ENCODE measurements around the gene SON. TPM values are rescaled to one million over a fixed set of nuclear protein-coding genes. Genes with fewer than 3 reads are reported as not detected.
"Not testable (repeated sequence)": the region's sequence is repeated elsewhere in the genome, so short reads cannot be mapped to it uniquely, and the experiment has no call there.

SON gene
- total RNA-seq, 1 donor from 2014 or later = 139 TPM

DNA sequence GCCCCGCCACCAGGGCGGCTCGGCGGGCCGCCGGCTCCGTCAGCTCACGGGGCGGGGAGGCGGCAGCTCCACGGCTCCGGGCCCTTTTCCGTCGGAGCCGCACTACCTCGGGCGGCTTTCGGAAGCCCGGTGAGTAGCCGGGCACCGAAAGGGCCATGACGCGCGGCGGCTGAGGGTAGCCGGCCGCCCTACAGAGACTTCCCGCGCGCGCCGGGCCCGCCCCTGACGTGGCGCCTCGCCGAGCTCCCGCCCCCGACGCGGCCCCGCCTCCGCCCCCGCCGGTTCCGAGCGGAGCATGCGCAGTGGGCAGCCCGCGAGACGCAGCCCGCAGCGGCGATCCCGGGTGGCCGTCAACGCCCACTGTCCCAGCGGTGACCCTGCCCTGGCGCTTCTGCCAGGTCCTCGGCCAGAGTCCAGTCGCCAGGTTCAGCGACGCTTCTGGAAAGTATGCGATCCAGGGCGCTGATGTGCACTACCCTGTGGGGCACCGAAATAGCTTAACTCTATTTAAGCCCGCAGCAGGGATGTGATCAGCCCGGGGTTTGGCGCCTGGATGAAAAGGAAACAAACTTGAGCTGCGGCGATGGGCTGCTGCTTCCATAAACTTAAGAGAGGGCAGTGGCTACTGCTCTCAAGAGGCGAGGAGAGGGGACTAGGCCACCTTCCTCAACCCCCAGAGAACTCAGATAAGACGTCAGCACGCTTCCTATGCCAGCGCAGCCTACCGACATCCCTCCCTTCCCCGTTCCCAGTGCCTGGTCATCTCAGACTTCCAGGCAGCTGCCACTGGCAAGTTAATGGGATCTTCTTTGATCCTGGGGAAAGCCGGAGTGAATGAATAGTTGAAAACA lies 45.9 kb downstream of the SON start, which contains the start of gene DONSON:
Gene DONSON, minus strand, starts transcription at position 200 of the 851 bp plus-strand sequence. Its CDS starts 43 bp downstream, at position 157.
- Histone ChIP-seq H3K4me3 (ENCODE audit: low read depth, low read length) (peak within 1 kb of the TSS; percentile 91), H3K36me3 (ENCODE audit: control insufficient read depth, insufficient read depth, low read length) (no peaks in the 10 kb centered on the region), H3K27me3 (ENCODE audit: control insufficient read depth, insufficient read depth, low read length) (no peaks in the 10 kb centered on the region)
- no peak for DNase-seq (ENCODE audit: low read depth)
- TF ChIP-seq, protein P1, sequence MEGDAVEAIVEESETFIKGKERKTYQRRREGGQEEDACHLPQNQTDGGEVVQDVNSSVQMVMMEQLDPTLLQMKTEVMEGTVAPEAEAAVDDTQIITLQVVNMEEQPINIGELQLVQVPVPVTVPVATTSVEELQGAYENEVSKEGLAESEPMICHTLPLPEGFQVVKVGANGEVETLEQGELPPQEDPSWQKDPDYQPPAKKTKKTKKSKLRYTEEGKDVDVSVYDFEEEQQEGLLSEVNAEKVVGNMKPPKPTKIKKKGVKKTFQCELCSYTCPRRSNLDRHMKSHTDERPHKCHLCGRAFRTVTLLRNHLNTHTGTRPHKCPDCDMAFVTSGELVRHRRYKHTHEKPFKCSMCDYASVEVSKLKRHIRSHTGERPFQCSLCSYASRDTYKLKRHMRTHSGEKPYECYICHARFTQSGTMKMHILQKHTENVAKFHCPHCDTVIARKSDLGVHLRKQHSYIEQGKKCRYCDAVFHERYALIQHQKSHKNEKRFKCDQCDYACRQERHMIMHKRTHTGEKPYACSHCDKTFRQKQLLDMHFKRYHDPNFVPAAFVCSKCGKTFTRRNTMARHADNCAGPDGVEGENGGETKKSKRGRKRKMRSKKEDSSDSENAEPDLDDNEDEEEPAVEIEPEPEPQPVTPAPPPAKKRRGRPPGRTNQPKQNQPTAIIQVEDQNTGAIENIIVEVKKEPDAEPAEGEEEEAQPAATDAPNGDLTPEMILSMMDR (IDR thresholded peaks at IDR 0.05; ENCODE audit: insufficient read depth, low read length, poor library complexity, severe bottlenecking) = no peak

DNA sequence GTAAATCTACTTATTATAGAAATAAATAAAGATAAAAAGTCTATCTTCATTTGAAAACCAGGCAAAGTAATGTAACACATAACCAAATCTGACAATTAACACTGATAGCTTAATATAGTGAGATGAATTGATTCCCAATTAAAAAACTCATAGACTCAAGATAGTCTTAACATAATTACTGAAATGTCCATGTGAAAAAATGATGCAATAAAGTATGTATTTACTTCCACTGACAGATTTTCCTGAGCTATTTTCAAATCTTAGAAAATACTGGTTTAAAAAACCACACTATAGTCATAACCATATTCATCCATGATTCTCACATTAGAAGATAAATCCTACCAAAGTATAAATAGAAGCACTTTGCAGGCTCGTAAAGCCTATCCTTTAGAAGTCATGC lies 55.2 kb downstream of the SON start:
- H3K36me3 ChIP-seq (ENCODE audit: control insufficient read depth, insufficient read depth, low read length) = no peaks in the 10 kb centered on the region

DNA sequence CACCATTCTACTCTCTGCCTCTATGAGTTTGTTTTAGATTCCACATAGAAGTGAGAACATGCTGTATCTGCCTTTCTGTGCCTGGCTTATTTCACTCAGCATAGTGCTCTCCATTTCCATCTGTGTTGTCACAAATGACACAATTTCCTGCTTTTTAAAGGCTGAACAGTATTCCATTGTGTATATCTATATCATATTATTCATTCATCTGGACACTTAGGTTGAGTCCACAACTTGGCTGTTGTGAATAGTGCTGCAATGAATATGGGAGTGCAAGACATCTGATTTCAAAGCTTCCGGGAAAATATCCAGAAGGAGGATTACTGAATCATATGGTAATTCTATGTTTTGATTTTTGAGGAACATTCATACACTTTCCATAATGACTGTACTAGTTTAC lies 65.7 kb downstream of the SON start:
- TF ChIP-seq, protein P1 (IDR thresholded peaks at IDR 0.05; ENCODE audit: insufficient read depth, low read length, poor library complexity, severe bottlenecking) = no peak
- Histone ChIP-seq H3K4me3 (ENCODE audit: low read depth, low read length) (no peak overlapping the region), H3K36me3 (ENCODE audit: control insufficient read depth, insufficient read depth, low read length) (peaks cover 2% of the 10 kb centered on the region), H3K27me3 (ENCODE audit: control insufficient read depth, insufficient read depth, low read length) (no peaks in the 10 kb centered on the region)
- no peak for DNase-seq (ENCODE audit: low read depth)

More for the DNA sequence above, 55.2 kb downstream of the SON start:
- H3K4me3 ChIP-seq (ENCODE audit: low read depth, low read length) = no peak overlapping the region
- DNase-seq (ENCODE audit: low read depth) = no peak
- TF ChIP-seq, protein P1 (IDR thresholded peaks at IDR 0.05; ENCODE audit: insufficient read depth, low read length, poor library complexity, severe bottlenecking) = no peak
- H3K27me3 ChIP-seq (ENCODE audit: control insufficient read depth, insufficient read depth, low read length) = no peaks in the 10 kb centered on the region

DNA sequence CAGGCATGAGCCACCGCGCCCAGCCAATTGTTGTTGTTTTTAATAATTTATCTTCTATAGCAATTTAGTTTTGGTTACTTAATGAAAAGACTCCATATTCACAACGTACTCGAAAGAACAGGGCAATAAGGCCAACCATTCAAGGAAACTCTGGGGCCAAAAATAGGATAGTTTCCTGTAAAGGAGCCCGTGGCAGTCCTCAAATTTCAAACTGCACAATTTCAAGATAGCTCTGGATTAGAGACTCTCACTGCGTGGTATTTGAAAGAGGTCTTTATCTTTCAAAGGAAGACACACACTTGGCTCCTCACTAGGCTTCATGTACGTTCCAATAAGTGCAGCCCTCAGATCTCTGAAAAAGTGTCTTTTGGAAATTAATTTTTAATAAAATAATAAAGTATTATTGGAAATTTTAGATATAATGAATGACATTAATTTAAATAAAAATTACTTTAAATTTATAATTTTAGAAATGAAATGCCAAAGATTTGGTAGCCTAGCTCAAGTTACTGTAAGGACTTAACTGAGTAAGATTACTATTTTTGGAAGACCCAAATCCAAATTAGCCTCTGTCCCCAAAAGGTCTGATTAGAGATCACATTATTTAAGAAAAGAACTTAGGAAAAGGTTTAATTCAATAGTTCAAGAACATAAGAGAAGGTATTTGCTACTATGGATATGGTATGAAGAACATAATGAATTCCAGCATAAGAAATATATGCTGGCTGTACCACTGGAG lies 68.3 kb downstream of the SON start:
- TF ChIP-seq, protein P1 (IDR thresholded peaks at IDR 0.05; ENCODE audit: insufficient read depth, low read length, poor library complexity, severe bottlenecking) = no peak
- Histone ChIP-seq H3K4me3 (ENCODE audit: low read depth, low read length) (no peak overlapping the region), H3K36me3 (ENCODE audit: control insufficient read depth, insufficient read depth, low read length) (peaks cover 2% of the 10 kb centered on the region), H3K27me3 (ENCODE audit: control insufficient read depth, insufficient read depth, low read length) (no peaks in the 10 kb centered on the region)
- no peak for DNase-seq (ENCODE audit: low read depth)

DNA sequence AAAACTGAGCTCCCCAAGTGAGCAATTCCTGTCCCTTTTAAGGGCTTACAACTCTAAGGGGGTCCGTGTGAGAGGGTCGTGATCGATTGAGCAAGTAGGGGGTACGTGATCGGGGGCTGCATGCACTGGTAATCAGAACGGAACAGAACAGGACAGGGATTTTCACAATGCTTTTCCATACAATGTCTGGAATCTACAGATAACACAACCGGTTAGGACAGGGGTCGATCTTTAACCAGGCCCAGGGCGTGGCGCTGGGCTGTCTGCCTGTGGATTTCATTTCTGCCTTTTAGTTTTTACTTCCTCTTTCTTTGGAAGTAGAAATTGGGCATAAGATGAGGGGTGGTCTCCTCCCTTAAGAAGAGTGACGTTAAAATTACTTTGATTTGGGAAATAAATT lies 74.7 kb downstream of the SON start:
- H3K36me3 ChIP-seq (ENCODE audit: control insufficient read depth, insufficient read depth, low read length); H3K4me3 ChIP-seq (ENCODE audit: low read depth, low read length); DNase-seq (ENCODE audit: low read depth); H3K27me3 ChIP-seq (ENCODE audit: control insufficient read depth, insufficient read depth, low read length): not testable (repeated sequence)

DNA sequence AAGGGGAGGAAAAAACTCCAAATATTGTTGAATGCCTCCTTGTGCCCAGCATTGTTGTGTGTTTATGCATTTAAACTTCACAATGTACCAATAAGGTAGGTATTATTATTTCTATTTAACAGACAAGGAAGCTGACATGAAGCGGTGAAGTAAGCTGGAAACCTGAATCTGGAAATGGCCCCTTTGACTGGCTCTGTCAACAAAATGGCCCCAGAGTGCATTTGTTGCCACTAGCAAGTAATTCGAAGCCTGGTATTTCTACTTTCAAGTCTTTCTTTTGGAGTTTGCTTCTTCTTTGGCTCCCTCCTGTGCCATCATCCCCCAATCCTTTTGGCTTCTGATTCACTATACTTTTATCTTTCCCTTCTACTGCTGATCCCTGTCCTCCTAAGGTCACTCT lies 75.6 kb downstream of the SON start:
- no peak for DNase-seq (ENCODE audit: low read depth)
- H3K36me3 ChIP-seq (ENCODE audit: control insufficient read depth, insufficient read depth, low read length) = no peaks in the 10 kb centered on the region
- no peaks in the 10 kb centered on the region for H3K27me3 ChIP-seq (ENCODE audit: control insufficient read depth, insufficient read depth, low read length)
- H3K4me3 ChIP-seq (ENCODE audit: low read depth, low read length) = no peak overlapping the region
- TF ChIP-seq, protein P1 (IDR thresholded peaks at IDR 0.05; ENCODE audit: insufficient read depth, low read length, poor library complexity, severe bottlenecking) = no peak

All from kidney epithelial cell (primary cell).